HG03039 (cell line): ENCODE measurements around the gene RUNDC3A.
"Not testable (repeated sequence)": the region's sequence is repeated elsewhere in the genome, so short reads cannot be mapped to it uniquely, and the experiment has no call there.

ENCODE experiments used
- ATAC-seq: cut with Tn5 transposase; IDR thresholded peaks from one replicate; pipeline ENCODE4 v1.9.1; 2021; ENCODE audit warnings: mild to moderate bottlenecking, moderate library complexity; ENCODE audit not compliant: unreplicated experiment

RUNDC3A gene

GRCh38 chr17:44340553-44340952 is 32.2 kb downstream of the RUNDC3A start:
- not testable (repeated sequence) for ATAC-seq

GRCh38 chr17:44343510-44344209 is 35.3 kb downstream of the RUNDC3A start:
- ATAC-seq = no peak

- peak; percentile 63 for ATAC-seq
Measured at GRCh38 chr17:44344939-44345453, 36.6 kb downstream of the RUNDC3A start, which contains the start of gene GRN. Gene GRN (plus strand): TSS chr17:44345302. CDS start chr17:44349165, 3,863 bp downstream.

GRCh38 chr17:44345454-44346026 is 37.1 kb downstream of the RUNDC3A start:
- ATAC-seq = no peak

GRCh38 chr17:44346064-44346844 is 37.9 kb downstream of the RUNDC3A start:
- no peak for ATAC-seq

GRCh38 chr17:44347206-44348055 is 39.0 kb downstream of the RUNDC3A start:
- ATAC-seq = not testable (repeated sequence)

- ATAC-seq = no peak
Measured at GRCh38 chr17:44348234-44348987, 40.0 kb downstream of the RUNDC3A start.

GRCh38 chr17:44348988-44349364 is 40.6 kb downstream of the RUNDC3A start:
- no peak for ATAC-seq

GRCh38 chr17:44349553-44350070 is 41.2 kb downstream of the RUNDC3A start:
- no peak for ATAC-seq

- no peak for ATAC-seq
Measured at GRCh38 chr17:44350733-44351226, 42.4 kb downstream of the RUNDC3A start.

GRCh38 chr17:44351464-44351863 is 43.1 kb downstream of the RUNDC3A start:
- ATAC-seq = no peak

- ATAC-seq = no peak
Measured at GRCh38 chr17:44351961-44352827, 43.8 kb downstream of the RUNDC3A start.

- ATAC-seq = no peak
Measured at GRCh38 chr17:44352828-44353671, 44.6 kb downstream of the RUNDC3A start.

GRCh38 chr17:44353672-44354331 is 45.4 kb downstream of the RUNDC3A start:
- ATAC-seq = no peak

GRCh38 chr17:44354582-44355561 is 46.5 kb downstream of the RUNDC3A start:
- ATAC-seq = no peak

- no peak for ATAC-seq
Measured at GRCh38 chr17:44355642-44356099, 47.3 kb downstream of the RUNDC3A start.
